NT2/D1 (cell line): ENCODE data around the gene ZSCAN2.

Experiments used
- DNase-seq: peaks from one replicate; pipeline ENCODE4 v3.0.0-alpha.2; 2011; ENCODE audit warnings: low read depth, low spot score
- H3K27me3 ChIP-seq: 2 replicates; pipeline ENCODE4 v1.6.0; 2011; ENCODE audit warnings: mild to moderate bottlenecking; ENCODE audit not compliant: insufficient read length, insufficient read depth
- H3K36me3 ChIP-seq: 2 replicates; pipeline ENCODE4 v1.6.1; 2011; ENCODE audit warnings: mild to moderate bottlenecking, low read length, mixed read lengths; ENCODE audit not compliant: insufficient read depth, insufficient read length
- H3K4me1 ChIP-seq: 2 replicates; pipeline ENCODE4 v1.5.1; 2011; ENCODE audit not compliant: insufficient read depth, insufficient read length
- H3K4me3 ChIP-seq: 2 replicates; pipeline ENCODE4 v1.5.1; 2011; ENCODE audit warnings: low read depth; ENCODE audit not compliant: insufficient read length
- H3K9ac ChIP-seq: 2 replicates; pipeline ENCODE4 v1.6.0; 2011; ENCODE audit warnings: low read depth; ENCODE audit not compliant: insufficient read length
- H3K9me3 ChIP-seq: 2 replicates; pipeline ENCODE4 v1.5.1; 2011; ENCODE audit warnings: mild to moderate bottlenecking, low read length; ENCODE audit not compliant: insufficient read depth
- SUZ12 ChIP-seq: IDR thresholded peaks from 2 replicates; pipeline ENCODE4 v1.6.1; 2011; ENCODE audit not compliant: insufficient read length, insufficient read depth; ENCODE audit errors: extremely low read depth
- YY1 ChIP-seq: IDR thresholded peaks from 2 replicates; pipeline ENCODE4 v1.6.1; 2011; ENCODE audit not compliant: insufficient read length, insufficient read depth
- ZNF274 ChIP-seq: IDR thresholded peaks from 2 replicates; pipeline ENCODE4 v1.6.1; 2011; ENCODE audit warnings: mild to moderate bottlenecking, low read depth, low read length

ZSCAN2 gene

GRCh38 chr15:84611631-84612030, 10.8 kb downstream of the ZSCAN2 start:
- H3K4me1 ChIP-seq = no peaks in the 10 kb centered on the region
- H3K9me3 ChIP-seq = no peaks in the 10 kb centered on the region
- DNase-seq = no peak
- H3K4me3 ChIP-seq = no peak overlapping the region
- no peak overlapping the region for H3K9ac ChIP-seq
- no peak for TF ChIP-seq ZNF274
- no peak for TF ChIP-seq SUZ12
- H3K27me3 ChIP-seq = peaks cover 3% of the 10 kb centered on the region
- peaks cover 25% of the 10 kb centered on the region for H3K36me3 ChIP-seq

GRCh38 chr15:84616235-84616634, 15.4 kb downstream of the ZSCAN2 start:
- TF ChIP-seq YY1 (no peak), SUZ12 (no peak), ZNF274 (no peak)
- Histone ChIP-seq H3K9ac (no peak overlapping the region), H3K27me3 (no peaks in the 10 kb centered on the region), H3K4me1 (no peaks in the 10 kb centered on the region), H3K9me3 (peaks cover 27% of the 10 kb centered on the region), H3K36me3 (peaks cover 14% of the 10 kb centered on the region), H3K4me3 (no peak overlapping the region)
- no peak for DNase-seq

GRCh38 chr15:84620626-84621025, 19.8 kb downstream of the ZSCAN2 start:
- no peak for DNase-seq
- no peaks in the 10 kb centered on the region for H3K27me3 ChIP-seq
- peaks cover 31% of the 10 kb centered on the region for H3K36me3 ChIP-seq
- H3K4me3 ChIP-seq = no peak overlapping the region
- H3K4me1 ChIP-seq = no peaks in the 10 kb centered on the region
- TF ChIP-seq YY1 (no peak), ZNF274 (no peak), SUZ12 (no peak)
- peaks cover 48% of the 10 kb centered on the region for H3K9me3 ChIP-seq
- H3K9ac ChIP-seq = no peak overlapping the region

GRCh38 chr15:84621358-84621979, 20.7 kb downstream of the ZSCAN2 start:
- peaks cover 31% of the 10 kb centered on the region for H3K36me3 ChIP-seq
- TF ChIP-seq SUZ12 (no peak), YY1 (no peak), ZNF274 (peak; percentile 27; the same call in 1 of the 2 replicates)
- no peaks in the 10 kb centered on the region for H3K27me3 ChIP-seq
- no peak overlapping the region for H3K9ac ChIP-seq
- no peak for DNase-seq
- H3K4me1 ChIP-seq = no peaks in the 10 kb centered on the region
- no peak overlapping the region for H3K4me3 ChIP-seq
- peaks cover 48% of the 10 kb centered on the region for H3K9me3 ChIP-seq

- H3K27me3 ChIP-seq = no peaks in the 10 kb centered on the region
- TF ChIP-seq ZNF274 (no peak), YY1 (no peak), SUZ12 (no peak)
- no peaks in the 10 kb centered on the region for H3K4me1 ChIP-seq
- DNase-seq = no peak
- no peak overlapping the region for H3K4me3 ChIP-seq
- H3K9me3 ChIP-seq = peaks cover 40% of the 10 kb centered on the region
- H3K9ac ChIP-seq = no peak overlapping the region
- H3K36me3 ChIP-seq = peaks cover 31% of the 10 kb centered on the region
Observed at GRCh38 chr15:84624359-84624758, 23.6 kb downstream of the ZSCAN2 start.

GRCh38 chr15:84625123-84625522, 24.3 kb downstream of the ZSCAN2 start:
- peaks cover 33% of the 10 kb centered on the region for H3K9me3 ChIP-seq
- H3K36me3 ChIP-seq = peaks cover 31% of the 10 kb centered on the region
- H3K4me1 ChIP-seq = no peaks in the 10 kb centered on the region
- TF ChIP-seq ZNF274 = no peak
- TF ChIP-seq SUZ12 = no peak
- no peak for TF ChIP-seq YY1
- no peak overlapping the region for H3K4me3 ChIP-seq
- H3K27me3 ChIP-seq = no peaks in the 10 kb centered on the region
- H3K9ac ChIP-seq = no peak overlapping the region
- no peak for DNase-seq

GRCh38 chr15:84629033-84629432, 28.2 kb downstream of the ZSCAN2 start:
- DNase-seq = no peak
- Histone ChIP-seq H3K27me3 (peaks cover 22% of the 10 kb centered on the region), H3K4me3 (no peak overlapping the region), H3K4me1 (peaks cover 5% of the 10 kb centered on the region), H3K36me3 (no peaks in the 10 kb centered on the region), H3K9ac (no peak overlapping the region), H3K9me3 (no peaks in the 10 kb centered on the region)
- TF ChIP-seq YY1 (no peak), SUZ12 (no peak), ZNF274 (no peak)

- TF ChIP-seq ZNF274 (no peak), SUZ12 (no peak), YY1 (no peak)
- Histone ChIP-seq H3K27me3 (peaks cover 45% of the 10 kb centered on the region), H3K4me3 (peak overlapping the region; percentile 77), H3K9me3 (no peaks in the 10 kb centered on the region), H3K9ac (peak overlapping the region; percentile 66), H3K4me1 (peaks cover 5% of the 10 kb centered on the region), H3K36me3 (peaks cover 3% of the 10 kb centered on the region)
- DNase-seq = no peak
Observed at GRCh38 chr15:84631706-84632272, 31.0 kb downstream of the ZSCAN2 start.
